H1 (cell line): ENCODE data around the gene CELF4. TPM values are rescaled to one million over a fixed set of nuclear protein-coding genes. Genes with fewer than 3 reads are reported as not detected.

Experiments
- CTCF ChIA-PET: fragments of 300-600 bp; sonication (Branson Sonifier 250); formaldehyde crosslinking; loops from one replicate; lab custom pipeline; 2021; ENCODE audit not compliant: partially characterized antibody; lab: Charles Lee
- POLR2A ChIA-PET: fragments of 300-600 bp; sonication (Branson Sonifier 250); formaldehyde crosslinking; loops from one replicate; lab custom pipeline; 2021; ENCODE audit warnings: inconsistent platforms; ENCODE audit not compliant: partially characterized antibody; lab: Charles Lee
- DNase-seq, 2 experiments: peaks; one replicate each; pipeline versions ENCODE4 v3.0.0 to v3.0.0-alpha.2; 2010 to 2022; ENCODE audit warnings: low spot score in 2 of 2, low read depth in 1 of 2, mixed read lengths in 1 of 2
- FAIRE-seq: peaks from 2 replicates; lab custom pipeline; 2011; peaks lifted over from hg19 to GRCh38; lab: Jason Lieb, UNC
- H2AFZ ChIP-seq: 2 replicates; pipeline ENCODE4 v1.8.1; 2012; ENCODE audit warnings: low read length, inconsistent platforms
- H2AK5ac ChIP-seq: 2 replicates; pipeline ENCODE4 v1.6.1; 2013; ENCODE audit warnings: low read depth, low read length
- H2BK120ac ChIP-seq: replicated peaks from 2 replicates; pipeline ENCODE3; 2013; ENCODE audit warnings: low read depth, low read length, inconsistent platforms
- H2BK12ac ChIP-seq: 2 replicates; pipeline ENCODE4 v1.6.1; 2013; ENCODE audit warnings: low read depth, low read length
- H2BK15ac ChIP-seq: 2 replicates; pipeline ENCODE4 v1.6.1; 2013; ENCODE audit warnings: low read length
- H2BK20ac ChIP-seq: 2 replicates; pipeline ENCODE4 v1.6.1; 2013; ENCODE audit warnings: low read length
- H2BK5ac ChIP-seq: 2 replicates; pipeline ENCODE4 v1.6.1; 2013; ENCODE audit warnings: low read depth, low read length
- H3K14ac ChIP-seq: 2 replicates; pipeline ENCODE4 v1.6.1; 2013; ENCODE audit warnings: inconsistent platforms; ENCODE audit not compliant: insufficient read length
- H3K18ac ChIP-seq: 2 replicates; pipeline ENCODE4 v1.6.1; 2013; ENCODE audit warnings: low read length; ENCODE audit errors: extremely low read depth
- H3K23ac ChIP-seq: 2 replicates; pipeline ENCODE4 v1.6.1; 2013; ENCODE audit warnings: inconsistent platforms; ENCODE audit not compliant: insufficient read length
- H3K23me2 ChIP-seq: 2 replicates; pipeline ENCODE4 v1.6.1; 2013; ENCODE audit warnings: low read depth, low read length
- H3K27ac ChIP-seq: 2 replicates; pipeline ENCODE4 v1.6.1; 2011; ENCODE audit warnings: low read depth, low read length, inconsistent platforms
- H3K27me3 ChIP-seq, 4 experiments: replicated peaks in 1 of 4; 1 replicate in 1 of 4; 2 replicates in 3 of 4; pipeline versions ENCODE4 v1.6.1 to v1.8.1; 2011 to 2013; ENCODE audit warnings: low read length in 3 of 4, mild to moderate bottlenecking in 3 of 4, inconsistent platforms in 2 of 4, mixed read lengths in 2 of 4, moderate library complexity in 1 of 4; ENCODE audit not compliant: control insufficient read depth in 3 of 4, insufficient read depth in 3 of 4; ENCODE audit errors: extremely low read depth in 1 of 4
- H3K36me3 ChIP-seq, 4 experiments: 2 replicates each; pipeline versions ENCODE4 v1.6.1 to v1.8.1; 2011 to 2013; ENCODE audit warnings: mild to moderate bottlenecking in 4 of 4, low read length in 3 of 4, moderate library complexity in 2 of 4, control low read depth in 1 of 4, inconsistent platforms in 1 of 4; ENCODE audit not compliant: insufficient read depth in 4 of 4, control insufficient read depth in 2 of 4
- H3K4ac ChIP-seq: replicated peaks from 2 replicates; pipeline ENCODE3; 2013; ENCODE audit warnings: low read length, low read depth, mixed read lengths, inconsistent platforms; ENCODE audit not compliant: insufficient read length
- H3K4me1 ChIP-seq, 4 experiments: replicated peaks in 1 of 4; 1 replicate in 1 of 4; 2 replicates in 3 of 4; pipeline versions ENCODE4 v1.6.1 to v1.8.1; 2011 to 2013; ENCODE audit warnings: low read length in 3 of 4, inconsistent platforms in 2 of 4, mixed read lengths in 1 of 4; ENCODE audit not compliant: insufficient read depth in 4 of 4, control insufficient read depth in 3 of 4
- H3K4me2 ChIP-seq, 2 experiments: 2 replicates each; pipeline versions ENCODE4 v1.6.1 to v1.8.1; 2011 to 2013; ENCODE audit warnings: low read depth in 2 of 2, low read length in 2 of 2, control low read depth in 1 of 2, inconsistent platforms in 1 of 2, mild to moderate bottlenecking in 1 of 2; ENCODE audit not compliant: insufficient read depth in 1 of 2
- H3K4me3 ChIP-seq, 4 experiments: fragments of 200-600, 300-600 bp in 1 of 4; sonication (generic), shearing (Covaris generic), sonication (Bioruptor Twin) in 1 of 4; 2 replicates each; pipeline versions ENCODE4 v1.5.1 to v1.8.1; 2011 to 2016; ENCODE audit warnings: low read length in 4 of 4, low read depth in 3 of 4, control low read depth in 2 of 4, inconsistent platforms in 2 of 4, mild to moderate bottlenecking in 2 of 4, mixed read lengths in 1 of 4, moderate library complexity in 1 of 4; ENCODE audit not compliant: insufficient read depth in 2 of 4; ENCODE audit errors: extremely low read depth in 1 of 4
- H3K56ac ChIP-seq: replicated peaks from 2 replicates; pipeline ENCODE3; 2013; ENCODE audit warnings: low read depth, mild to moderate bottlenecking, mixed read lengths, low read length, inconsistent platforms; ENCODE audit not compliant: insufficient read length
- H3K79me1 ChIP-seq: 2 replicates; pipeline ENCODE4 v1.6.1; 2013; ENCODE audit warnings: low read depth, low read length, control low read depth
- H3K79me2 ChIP-seq, 2 experiments: 2 replicates each; pipeline versions ENCODE4 v1.6.1 to v1.8.1; 2012 to 2013; ENCODE audit warnings: low read length in 2 of 2, mild to moderate bottlenecking in 2 of 2, inconsistent platforms in 1 of 2; ENCODE audit not compliant: insufficient read depth in 2 of 2, control insufficient read depth in 1 of 2
- H3K9ac ChIP-seq, 4 experiments: replicated peaks in 1 of 4; 1 replicate in 1 of 4; 2 replicates in 3 of 4; pipeline versions ENCODE4 v1.6.1 to v1.8.1; 2011 to 2013; ENCODE audit warnings: low read depth in 3 of 4, low read length in 3 of 4, control low read depth in 2 of 4, mild to moderate bottlenecking in 2 of 4, moderate library complexity in 2 of 4, inconsistent platforms in 1 of 4; ENCODE audit errors: extremely low read depth in 1 of 4
- H3K9me3 ChIP-seq, 2 experiments: 2 replicates each; pipeline versions ENCODE4 v1.6.1 to v1.8.1; 2012 to 2013; ENCODE audit warnings: mild to moderate bottlenecking in 2 of 2, moderate library complexity in 2 of 2, control low read depth in 1 of 2, inconsistent platforms in 1 of 2, low read depth in 1 of 2, low read length in 1 of 2, mixed read lengths in 1 of 2; ENCODE audit not compliant: insufficient read depth in 2 of 2
- H4K20me1 ChIP-seq, 2 experiments: replicated peaks in 1 of 2; 2 replicates each; pipeline versions ENCODE3 to v1.8.1; 2011 to 2013; ENCODE audit warnings: inconsistent platforms in 2 of 2, low read length in 2 of 2, mild to moderate bottlenecking in 1 of 2; ENCODE audit not compliant: insufficient read depth in 2 of 2, control insufficient read depth in 1 of 2
- H4K5ac ChIP-seq: 2 replicates; pipeline ENCODE4 v1.6.1; 2013; ENCODE audit warnings: low read length, low read depth, mixed read lengths, inconsistent platforms; ENCODE audit not compliant: insufficient read length
- H4K8ac ChIP-seq: 2 replicates; pipeline ENCODE4 v1.8.0; 2013; ENCODE audit warnings: mild to moderate bottlenecking, moderate library complexity, low read length, inconsistent platforms; ENCODE audit not compliant: insufficient read depth; ENCODE audit errors: extremely low read depth
- H4K91ac ChIP-seq: replicated peaks from 2 replicates; pipeline ENCODE3; 2013; ENCODE audit warnings: low read length, mixed read lengths, inconsistent platforms; ENCODE audit not compliant: insufficient read length
- FOSL1 ChIP-seq: IDR thresholded peaks from 2 replicates; pipeline ENCODE4 v1.6.1; 2011; ENCODE audit warnings: mild to moderate bottlenecking, low read depth, low read length, moderate library complexity; ENCODE audit not compliant: insufficient read depth
- RAD21 ChIP-seq, 2 experiments: IDR thresholded peaks in 1 of 2; conservative IDR thresholded peaks in 1 of 2; 2 replicates each; pipeline ENCODE4 v1.6.1; 2011; ENCODE audit warnings: low read depth in 2 of 2, low read length in 2 of 2, improper control_type of control experiment in 1 of 2, inconsistent platforms in 1 of 2, mild to moderate bottlenecking in 1 of 2, moderate library complexity in 1 of 2
- SAP30 ChIP-seq: fragments of 300-600 bp; sonication (generic); IDR thresholded peaks from 2 replicates; pipeline ENCODE4 v1.7.1; 2012; ENCODE audit warnings: low read length, moderate library complexity, mild to moderate bottlenecking, inconsistent platforms; ENCODE audit not compliant: insufficient read depth, insufficient replicate concordance
- WGBS, 2 experiments: shearing (Covaris generic) in 1 of 2; methylation state at CpG; one replicate each; pipeline versions ENCODE4 v1.1.6 to v1.1.7; 2013 to 2015; ENCODE audit warnings: low lambda C conversion rate in 2 of 2, mixed read lengths in 2 of 2, inconsistent platforms in 1 of 2, low coverage in 1 of 2, missing lambda C conversion rate in 1 of 2; ENCODE audit not compliant: insufficient replicate concordance in 2 of 2, insufficient coverage in 1 of 2, insufficient read length in 1 of 2; ENCODE audit errors: extremely low coverage in 1 of 2, missing lambda C conversion rate in 1 of 2; 5-methylcytosine and 5-hydroxymethylcytosine counted together
- polyA plus RNA-seq, 7 experiments: library from polyadenylated mRNA; depleted of rRNA in 3 of 7; stranded (reverse) in 5 of 7; unstranded in 2 of 7; fragments of >200 nt in 5 of 7; fragments of 200-250 nt in 2 of 7; gene quantifications; 1 replicate in 5 of 7; 2 replicates in 1 of 7; 4 replicates in 1 of 7; pipeline versions ENCODE4 v1.2.1 to v1.2.3, GENCODE V29; 2011 to 2013; ENCODE audit warnings: missing spikeins in 2 of 7, mixed read lengths in 2 of 7
- total RNA-seq: library from RNA; stranded (reverse); fragmentation: NEBNext Ultra II Directional; extraction: Animal tissue kit (Norgen Biotek cat#: 25700); gene quantifications from 2 replicates; pipeline ENCODE4 v1.2.1, GENCODE V29; 2021
- TF ChIP-seq, protein P1 (sequence below), 3 experiments: IDR thresholded peaks; 1 replicate in 2 of 3; 2 replicates in 1 of 3; pipeline versions ENCODE4 v1.5.1 to v1.6.1; 2011; ENCODE audit warnings: low read length in 3 of 3, mild to moderate bottlenecking in 3 of 3, inconsistent platforms in 2 of 3, low read depth in 1 of 3, moderate library complexity in 1 of 3; ENCODE audit not compliant: insufficient read depth in 1 of 3; ENCODE audit errors: control extremely low read depth in 1 of 3

Gene CELF4
- total and polyA plus RNA-seq, 2 of the 8 experiments (the other 6 are each of a cell fraction or from before 2014, with no cell fraction given), result 1.6 to 3.4 TPM

DNA sequence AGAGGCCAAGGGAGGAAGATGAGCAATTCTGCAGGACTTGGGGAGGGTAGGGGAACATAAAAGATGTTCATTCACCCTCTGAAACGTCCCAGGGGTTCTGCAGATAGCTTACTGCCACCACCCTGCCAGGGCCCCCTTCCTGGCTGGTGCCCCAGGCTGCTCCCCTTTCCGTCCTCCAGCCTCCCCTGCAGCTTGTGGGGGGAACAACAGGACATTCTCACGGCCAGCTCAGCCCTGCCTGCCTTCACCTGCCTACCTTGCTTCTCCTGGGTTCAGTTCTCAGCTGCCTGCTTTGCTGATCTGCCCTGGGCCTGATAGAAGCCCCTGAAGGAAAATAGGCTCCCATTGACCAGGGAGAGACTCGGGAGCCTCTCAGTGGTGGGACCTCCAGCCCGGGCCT, 251.1 kb downstream of the CELF4 start:
- Histone ChIP-seq H3K4ac (no peak overlapping the region), H2BK20ac (no peak overlapping the region), H3K56ac (no peak overlapping the region), H2AK5ac (no peak overlapping the region), H2AFZ (no peak overlapping the region), H4K91ac (no peak overlapping the region), H4K5ac (no peak overlapping the region), H3K79me2 (no peaks in the 10 kb centered on the region), H2BK15ac (no peak overlapping the region), H4K20me1 (no peaks in the 10 kb centered on the region), H3K23ac (no peak overlapping the region), H3K36me3 (no peaks in the 10 kb centered on the region), H3K23me2 (peaks cover 2% of the 10 kb centered on the region; the same call in 1 of the 2 replicates), H3K18ac (no peak overlapping the region), H3K79me1 (no peaks in the 10 kb centered on the region), H2BK12ac (no peak overlapping the region), H3K4me3 (no peak overlapping the region), H3K9me3 (no peaks in the 10 kb centered on the region), H2BK120ac (no peak overlapping the region), H2BK5ac (no peak overlapping the region), H3K27me3 (no peaks in the 10 kb centered on the region), H3K9ac (no peak overlapping the region), H3K4me2 (no peak overlapping the region), H3K14ac (no peak overlapping the region), H3K27ac (no peak overlapping the region), H4K8ac (no peak overlapping the region), H3K4me1 (peaks cover 0 to 3% (median 0%) of the 10 kb centered on the region in 4 experiments; a peak in 3 of 7 replicates)
- TF ChIP-seq FOSL1, result no peak
- peak; percentile 43 to 53 for TF ChIP-seq RAD21 (IDR thresholded peaks at IDR 0.05 in 1 of 2, conservative IDR thresholded peaks at IDR 0.05 in 1 of 2; ENCODE audit: low read depth in 2 of 2, low read length in 2 of 2)
- TF ChIP-seq, protein P1, sequence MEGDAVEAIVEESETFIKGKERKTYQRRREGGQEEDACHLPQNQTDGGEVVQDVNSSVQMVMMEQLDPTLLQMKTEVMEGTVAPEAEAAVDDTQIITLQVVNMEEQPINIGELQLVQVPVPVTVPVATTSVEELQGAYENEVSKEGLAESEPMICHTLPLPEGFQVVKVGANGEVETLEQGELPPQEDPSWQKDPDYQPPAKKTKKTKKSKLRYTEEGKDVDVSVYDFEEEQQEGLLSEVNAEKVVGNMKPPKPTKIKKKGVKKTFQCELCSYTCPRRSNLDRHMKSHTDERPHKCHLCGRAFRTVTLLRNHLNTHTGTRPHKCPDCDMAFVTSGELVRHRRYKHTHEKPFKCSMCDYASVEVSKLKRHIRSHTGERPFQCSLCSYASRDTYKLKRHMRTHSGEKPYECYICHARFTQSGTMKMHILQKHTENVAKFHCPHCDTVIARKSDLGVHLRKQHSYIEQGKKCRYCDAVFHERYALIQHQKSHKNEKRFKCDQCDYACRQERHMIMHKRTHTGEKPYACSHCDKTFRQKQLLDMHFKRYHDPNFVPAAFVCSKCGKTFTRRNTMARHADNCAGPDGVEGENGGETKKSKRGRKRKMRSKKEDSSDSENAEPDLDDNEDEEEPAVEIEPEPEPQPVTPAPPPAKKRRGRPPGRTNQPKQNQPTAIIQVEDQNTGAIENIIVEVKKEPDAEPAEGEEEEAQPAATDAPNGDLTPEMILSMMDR (IDR thresholded peaks at IDR 0.05; ENCODE audit: control extremely low read depth in 1 of 3, insufficient read depth in 1 of 3, low read depth in 1 of 3, low read length in 3 of 3), result peak in 2 of 3 experiments; percentile 30 to 36; a peak in 3 of 4 replicates
- TF ChIP-seq SAP30, result no peak
- DNase-seq, result no peak
- WGBS, 2 experiments, result 77% methylated on average over 5 of the region's 5 CpGs; no CpG with 5 or more reads in 1 of the 2 experiments
- ChIA-PET CTCF (interaction anchor here (0.7 to 5.6 kb wide), 16 partner anchors 10 to 373 kb away, joined by 3 to 40 read pairs (median 4); no protein-coding TSS in a partner anchor), POLR2A (no interaction called here)
- FAIRE-seq, result no peak
